GM11168 (cell line): Measurements from ENCODE around the gene TMEM44.
"Not testable (repeated sequence)": the region's sequence is repeated elsewhere in the genome, so short reads cannot be mapped to it uniquely, and the experiment has no call there.

Source experiments
- in situ Hi-C: fragments of 300-500 bp; cut with MboI; formaldehyde crosslinking; loops from one replicate; pipeline ENCODE4 v1.12.0; 2022; ENCODE audit warnings: low sequenced_read_pairs; ENCODE audit not compliant: unreplicated experiment

Gene TMEM44

DNA sequence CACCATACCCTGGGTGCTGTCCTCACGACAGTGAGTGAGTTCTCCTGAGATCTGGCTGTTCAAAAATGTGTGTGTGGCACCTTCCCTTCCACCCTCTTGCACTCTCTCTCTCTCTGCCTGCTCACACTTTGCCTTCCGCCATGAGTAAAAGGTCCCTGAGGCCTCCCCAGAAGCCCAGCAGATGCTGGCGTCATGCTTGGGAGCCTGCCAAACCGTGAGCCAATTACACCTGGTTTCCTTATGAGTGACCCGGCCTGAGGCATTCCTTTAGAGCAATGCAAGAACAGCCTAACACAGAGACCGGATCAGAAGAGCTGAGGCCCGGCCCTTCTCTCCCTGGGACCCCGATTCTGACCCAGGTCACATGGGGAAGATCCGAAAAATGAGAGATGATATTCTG, 15.4 kb downstream of the TMEM44 start:
- in situ Hi-C loops: no loop called here

GRCh38 chr3:194617143-194617671, 16.0 kb downstream of the TMEM44 start:
- in situ Hi-C loops: no loop called here

- in situ Hi-C loops: no loop called here
Measured at GRCh38 chr3:194615226-194615625, 18.0 kb downstream of the TMEM44 start.

GRCh38 chr3:194612221-194612620, 21.0 kb downstream of the TMEM44 start:
- in situ Hi-C loops: no loop called here

DNA sequence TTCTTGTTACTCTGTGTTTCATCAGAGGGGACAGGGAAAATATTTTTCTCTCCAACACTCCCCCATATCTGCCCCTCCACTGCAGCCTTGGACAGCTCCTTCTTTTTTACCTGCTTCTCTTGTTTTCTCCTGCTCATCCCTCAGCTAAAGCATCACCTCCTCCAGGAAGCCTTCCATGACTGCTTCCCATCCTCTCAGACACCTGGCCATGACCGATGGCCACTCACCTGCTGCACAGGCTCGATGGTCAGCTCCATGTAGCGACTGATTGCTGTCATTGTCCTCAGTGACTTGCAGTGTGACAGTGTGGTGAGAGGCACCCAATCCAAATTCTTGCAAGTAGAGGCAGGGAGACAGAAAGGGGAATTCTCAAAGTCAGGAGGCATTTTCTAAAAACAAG, 22.5 kb downstream of the TMEM44 start:
- in situ Hi-C loops: no loop called here

- in situ Hi-C loops: no loop called here
Measured at GRCh38 chr3:194609601-194610000, 23.6 kb downstream of the TMEM44 start.

DNA sequence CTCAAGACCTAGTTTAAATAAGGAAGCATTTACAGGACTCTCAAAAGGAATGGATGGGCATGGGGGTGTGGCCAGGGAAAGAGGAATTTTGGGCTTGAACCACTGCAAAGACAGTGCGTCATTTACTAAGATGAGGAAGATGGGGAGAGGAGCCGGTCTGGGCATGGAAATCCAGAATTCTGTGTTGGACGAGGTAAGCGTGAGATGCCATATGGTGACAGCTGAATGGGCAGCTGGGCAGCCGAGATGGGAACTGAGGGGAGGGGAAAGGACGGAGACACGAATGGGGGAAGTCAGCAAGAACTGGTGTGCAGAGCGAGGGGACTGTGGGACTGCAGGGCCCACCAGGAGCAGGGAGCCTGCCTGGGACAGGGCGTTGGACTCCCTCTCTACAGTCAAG, 24.2 kb downstream of the TMEM44 start:
- in situ Hi-C loops: no loop called here

DNA sequence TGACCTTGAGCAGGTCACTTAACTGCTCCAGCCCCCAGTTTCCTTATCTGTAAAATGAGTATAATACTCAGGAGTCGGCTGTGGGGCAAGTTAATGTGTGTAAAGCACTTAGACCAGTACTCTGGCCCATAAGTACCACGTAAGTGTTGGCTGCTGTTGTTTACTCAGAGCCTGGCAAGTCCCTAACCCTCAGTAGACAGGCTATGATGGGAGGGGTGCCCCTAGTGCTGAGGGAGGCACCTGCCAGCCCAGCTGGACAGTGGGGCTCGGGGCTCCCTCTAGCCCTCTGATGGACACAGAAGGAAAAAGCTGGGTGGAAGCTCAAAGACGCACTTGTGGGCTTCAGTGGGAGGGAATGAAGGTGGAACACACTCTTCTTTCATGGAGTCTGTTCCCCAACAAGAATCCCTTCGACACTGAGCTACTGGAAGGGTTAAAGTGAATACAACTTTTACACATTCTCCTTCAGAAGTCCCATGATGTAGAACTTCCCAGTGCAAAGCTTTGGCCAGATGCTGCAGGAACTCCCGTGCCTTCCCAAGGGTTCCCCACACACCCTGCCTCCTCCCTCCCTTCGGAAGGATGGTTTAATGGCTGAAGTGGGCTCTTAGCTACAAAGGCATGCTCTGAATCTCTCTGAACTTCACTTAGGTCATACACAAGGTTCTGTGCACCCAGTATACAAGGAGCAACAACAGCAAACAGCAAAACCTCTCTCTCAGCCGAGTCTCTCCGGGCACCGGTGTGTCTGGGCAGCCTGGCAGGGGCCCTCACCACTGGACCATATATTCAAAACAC, 25.4 kb downstream of the TMEM44 start:
- in situ Hi-C loops: no loop called here

- in situ Hi-C loops: no loop called here
Measured at GRCh38 chr3:194606941-194607340, 26.3 kb downstream of the TMEM44 start.

GRCh38 chr3:194606163-194606562, 27.1 kb downstream of the TMEM44 start:
- in situ Hi-C loops: no loop called here

DNA sequence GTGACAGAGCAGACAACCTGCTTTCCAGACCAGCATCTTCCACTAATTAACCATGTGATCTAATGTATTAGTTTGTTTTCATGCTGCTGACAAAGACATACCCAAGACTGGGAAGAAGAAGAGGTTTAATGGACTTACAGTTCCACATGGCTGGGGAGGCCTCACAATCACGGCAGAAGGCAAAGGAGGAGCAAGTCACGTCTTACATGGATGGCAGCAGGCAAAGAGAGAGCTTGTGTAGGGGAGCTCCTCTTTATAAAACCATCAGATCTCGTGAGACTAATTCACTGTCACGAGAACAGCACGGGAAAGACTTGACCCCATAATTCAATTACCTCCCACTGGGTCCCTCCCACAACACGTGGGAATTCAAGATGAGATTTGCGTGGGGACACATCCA, 27.9 kb downstream of the TMEM44 start:
- in situ Hi-C loops: not testable (repeated sequence)

- in situ Hi-C loops: no loop called here
Measured at GRCh38 chr3:194604837-194605236, 28.4 kb downstream of the TMEM44 start.

DNA sequence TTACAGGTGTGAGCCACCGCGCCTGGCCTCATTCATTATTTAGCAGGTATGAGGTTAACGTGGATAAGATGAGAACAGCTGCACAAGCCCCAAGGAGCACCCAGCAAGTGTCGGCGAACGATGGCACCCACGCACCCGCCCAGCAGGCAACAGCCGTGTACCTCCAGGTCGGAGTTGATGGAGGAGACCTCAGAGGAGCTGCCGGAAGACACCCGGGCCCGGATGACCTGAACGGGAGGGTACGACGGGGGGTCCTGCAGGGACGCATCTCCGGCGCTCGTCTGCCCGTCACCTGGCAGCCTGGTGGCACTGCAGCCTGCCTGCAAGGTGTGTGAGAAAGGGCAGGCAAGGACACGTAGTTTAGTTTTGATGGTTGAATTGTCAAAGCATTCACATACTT, 29.1 kb downstream of the TMEM44 start:
- in situ Hi-C loops: no loop called here

- in situ Hi-C loops: no loop called here
Measured at GRCh38 chr3:194602669-194603171, 30.5 kb downstream of the TMEM44 start.

GRCh38 chr3:194598771-194599557, 34.3 kb downstream of the TMEM44 start:
- in situ Hi-C loops: loop anchor here (25.0 kb wide), 1 partner anchor 262 kb away; no protein-coding TSS in a partner anchor

DNA sequence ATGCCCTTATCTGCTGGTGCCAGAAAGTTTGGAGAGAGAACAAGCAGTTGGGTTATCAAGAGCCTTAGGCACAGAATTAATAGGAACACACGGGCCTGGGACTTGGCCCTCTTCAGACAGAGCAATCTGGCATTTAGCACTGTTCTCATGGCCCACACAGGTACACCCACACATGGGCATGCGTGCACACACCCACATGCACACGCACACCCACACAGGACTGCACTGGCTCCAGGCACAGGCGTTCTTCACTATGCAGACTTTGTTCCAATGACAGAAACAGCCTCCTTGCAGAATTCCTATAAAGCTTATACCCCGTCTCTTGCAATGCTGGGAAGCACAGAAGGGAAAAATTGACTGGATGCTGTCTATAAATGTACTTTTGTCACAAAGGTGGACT, 36.3 kb downstream of the TMEM44 start:
- in situ Hi-C loops: loop anchor here (25.0 kb wide), 1 partner anchor 260 kb away; no protein-coding TSS in a partner anchor

DNA sequence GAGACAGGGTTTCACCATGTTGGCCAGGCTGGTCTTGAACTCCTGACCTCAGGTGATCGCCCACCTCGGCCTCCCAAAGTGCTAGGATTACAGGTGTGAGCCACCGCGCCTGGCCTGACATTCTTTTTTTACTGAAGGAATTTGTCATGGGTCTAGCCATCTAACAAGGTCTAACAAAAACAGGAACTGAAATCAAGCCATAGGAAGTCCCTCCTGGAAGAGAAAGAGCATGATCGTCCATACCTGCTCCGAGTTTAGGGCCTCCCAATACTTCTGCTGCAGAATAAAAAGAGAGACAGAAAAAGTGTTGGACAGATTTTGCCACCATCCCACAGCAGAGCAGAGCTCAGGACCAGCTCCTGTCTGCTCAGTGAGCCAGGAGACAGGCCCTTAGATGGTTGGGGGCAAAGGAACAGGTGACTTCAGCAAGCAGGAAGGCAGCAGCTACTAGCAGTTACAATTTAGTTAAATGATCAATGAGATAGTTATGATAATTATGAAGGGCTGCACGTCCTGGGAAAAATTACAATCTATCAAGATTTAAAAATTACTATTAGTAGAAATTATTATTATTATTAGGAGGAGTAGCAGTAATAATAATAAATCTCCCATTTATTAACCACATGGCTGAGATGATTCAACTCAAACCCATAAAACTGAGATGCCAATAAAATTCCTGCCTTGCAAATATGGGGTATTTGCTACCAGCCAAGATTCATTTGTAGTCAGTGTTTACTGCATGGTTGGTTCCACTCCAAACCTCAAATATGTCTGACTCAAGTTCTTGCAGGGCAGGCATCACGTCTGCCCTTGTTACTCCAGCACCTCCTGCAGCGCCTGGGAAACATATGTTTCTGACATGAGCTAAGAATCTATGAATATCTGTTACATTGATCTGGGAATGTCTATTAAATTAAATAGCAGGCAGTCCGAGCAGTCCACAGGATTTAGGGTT, 40.1 kb downstream of the TMEM44 start:
- in situ Hi-C loops: loop anchor here (25.0 kb wide), 1 partner anchor 256 kb away; no protein-coding TSS in a partner anchor

- in situ Hi-C loops: loop anchor here (10.0 to 25.0 kb wide), 2 partner anchors 114 to 251 kb away; no protein-coding TSS in a partner anchor
Measured at GRCh38 chr3:194588741-194589140, 44.5 kb downstream of the TMEM44 start.

DNA sequence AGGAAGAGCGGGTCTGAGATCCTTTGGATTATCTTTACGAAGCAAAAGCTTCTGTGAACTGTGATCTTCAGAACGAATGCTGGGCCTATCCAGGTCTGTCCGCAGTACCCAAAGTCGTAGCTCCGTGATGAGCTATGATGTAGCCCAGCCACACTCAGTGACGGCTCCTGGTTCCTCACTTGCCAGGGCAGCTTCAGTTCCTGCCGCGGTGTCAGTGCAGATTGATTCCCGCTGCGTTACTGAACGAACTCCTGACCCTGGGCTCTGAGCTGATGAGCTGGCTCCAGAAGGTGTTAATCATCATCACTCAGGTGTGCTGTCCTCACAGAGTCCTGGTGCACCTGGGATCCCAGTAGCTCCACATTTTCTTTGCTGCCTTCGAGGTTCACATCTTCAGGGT, 45.0 kb downstream of the TMEM44 start:
- in situ Hi-C loops: loop anchor here (10.0 to 25.0 kb wide), 2 partner anchors 113 to 251 kb away; no protein-coding TSS in a partner anchor
